Stimulated activated naive B cell treated with anti-CD40 and anti-IgM and Interleukin-4, amounts not matched to agents 10 μg/mL and 1 μg/mL and 100 μg/mL, for 72 hours (primary cell): Measurements from ENCODE around the gene TUBB3.
A peak's percentile ranks its signal among the peaks of the same experiment; 100 is the strongest.
"Not testable (repeated sequence)": the region's sequence is repeated elsewhere in the genome, so short reads cannot be mapped to it uniquely, and the experiment has no call there.

Source experiments
- ATAC-seq, 2 donors: fragments of 150-1000 bp; cut with Tn5 transposase; replicated peaks; 2 replicates each; pipeline ENCODE4 v1.10.0; 2021; ENCODE audit warnings: moderate library complexity in 1 of 2
- DNase-seq: peaks from one replicate; pipeline ENCODE4 v3.0.0; 2021
- H3K27ac Mint-ChIP-seq: one replicate; pipeline ENCODE4 v1.8.0; 2022; ENCODE audit warnings: mild to moderate bottlenecking, mixed read lengths
- H3K27me3 Mint-ChIP-seq, 2 donors: one replicate each; pipeline ENCODE4 v1.8.0; 2022; ENCODE audit warnings: mixed read lengths in 2 of 2
- H3K36me3 Mint-ChIP-seq, 2 donors: one replicate each; pipeline ENCODE4 v1.8.0; 2022; ENCODE audit warnings: mixed read lengths in 2 of 2, mild to moderate bottlenecking in 1 of 2
- H3K4me1 Mint-ChIP-seq, 2 donors: one replicate each; pipeline ENCODE4 v1.8.0; 2022; ENCODE audit warnings: mixed read lengths in 2 of 2, mild to moderate bottlenecking in 1 of 2
- H3K4me3 Mint-ChIP-seq, 2 donors: one replicate each; pipeline ENCODE4 v1.8.0; 2022; ENCODE audit warnings: mild to moderate bottlenecking in 2 of 2, mixed read lengths in 2 of 2, moderate library complexity in 1 of 2
- H3K9me3 Mint-ChIP-seq, 2 donors: one replicate each; pipeline ENCODE4 v1.8.0; 2022; ENCODE audit warnings: mixed read lengths in 2 of 2, mild to moderate bottlenecking in 1 of 2

The TUBB3 gene

DNA sequence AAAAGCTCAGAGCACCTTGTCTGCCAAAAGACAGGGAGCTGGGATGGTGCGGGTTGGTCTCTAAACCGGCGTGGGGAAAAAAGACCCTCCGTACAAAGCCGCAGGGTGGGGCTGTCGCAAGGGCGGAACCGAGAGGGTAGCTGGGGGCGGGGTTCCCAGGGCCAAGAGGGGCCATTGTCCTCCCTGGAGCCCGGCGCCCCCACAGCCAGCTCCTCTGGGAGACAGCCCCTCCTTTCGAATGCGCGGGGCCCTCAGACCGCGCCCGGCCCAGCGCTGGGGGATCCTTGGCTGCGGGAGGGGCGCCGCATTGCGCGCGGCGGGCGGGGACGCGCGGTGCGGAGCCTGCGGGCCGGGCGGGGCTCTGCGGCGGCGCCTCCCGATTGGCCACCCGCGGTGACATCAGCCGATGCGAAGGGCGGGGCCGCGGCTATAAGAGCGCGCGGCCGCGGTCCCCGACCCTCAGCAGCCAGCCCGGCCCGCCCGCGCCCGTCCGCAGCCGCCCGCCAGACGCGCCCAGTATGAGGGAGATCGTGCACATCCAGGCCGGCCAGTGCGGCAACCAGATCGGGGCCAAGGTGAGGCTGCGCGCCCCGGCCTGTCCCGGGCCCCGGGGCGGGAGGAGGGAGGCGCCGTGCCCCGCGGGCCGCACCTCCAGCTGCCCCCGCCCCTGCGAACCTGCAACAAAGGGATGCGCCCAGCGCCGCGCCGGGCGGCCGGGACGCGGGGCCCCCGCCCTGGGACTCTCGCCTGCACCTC, at the start of gene TUBB3:
TUBB3 (plus strand) TSS at position 459 of the 756 bp plus-strand sequence; CDS start at position 519, 60 bp downstream.
- Mint-ChIP-seq H3K27me3 (peaks cover 50 to 72% of the 10 kb centered on the region in 2 donors), H3K4me3 (peak within 1 kb of the TSS; percentile 70 to 79), H3K9me3 (no peaks in the 10 kb centered on the region), H3K4me1 (peaks cover 19 to 65% of the 10 kb centered on the region in 2 donors), H3K36me3 (peaks cover 0 to 3% of the 10 kb centered on the region in 2 donors), H3K27ac (no peak within 1 kb of the TSS)
- no peak for DNase-seq
- peak; percentile 20 to 44 for ATAC-seq

DNA sequence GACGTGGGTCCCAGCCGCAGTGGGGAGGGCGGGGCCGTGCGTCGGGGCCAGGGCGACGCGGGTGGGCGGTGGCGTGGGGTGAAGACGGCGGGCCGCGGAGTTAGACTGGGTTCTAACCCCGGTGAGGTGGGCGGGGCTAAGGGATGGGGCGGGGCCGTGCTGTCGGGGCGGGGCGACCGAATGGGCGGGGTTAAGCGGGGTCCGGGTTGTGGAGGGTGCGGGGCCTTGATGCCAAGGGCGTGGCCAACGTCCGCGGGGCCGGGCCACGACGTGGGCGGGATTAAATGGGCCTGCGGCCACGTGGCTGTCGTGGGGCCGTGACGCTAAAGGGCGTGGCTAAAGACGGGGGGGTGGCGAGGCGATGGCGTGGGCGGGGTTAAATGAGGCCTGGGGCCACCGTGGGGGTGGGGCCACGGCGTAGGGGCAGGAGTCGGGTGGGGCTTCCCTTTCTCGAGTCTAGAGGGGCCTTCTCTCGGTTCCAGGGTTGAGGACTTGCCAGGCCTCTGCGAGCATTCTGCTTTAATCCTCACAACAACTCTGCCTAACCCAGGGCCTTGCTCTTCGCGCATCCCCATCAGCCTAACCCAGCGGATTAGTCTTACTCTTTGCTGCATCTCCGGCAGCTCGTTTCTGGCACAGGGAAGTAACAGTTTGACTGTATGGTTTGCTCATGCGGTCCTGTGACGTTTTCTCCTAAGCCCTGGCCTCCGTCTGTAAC, 49.0 kb upstream of the TUBB3 start:
- H3K27me3 Mint-ChIP-seq = no peaks in the 10 kb centered on the region
- ATAC-seq (peak; percentile 77 to 79), DNase-seq (peak; percentile 96)
- peak overlapping the region; percentile 99 for H3K27ac Mint-ChIP-seq
- no peaks in the 10 kb centered on the region for H3K9me3 Mint-ChIP-seq
- H3K4me1 Mint-ChIP-seq = peaks cover 8 to 25% of the 10 kb centered on the region in 2 donors
- peaks cover 19 to 21% of the 10 kb centered on the region in 2 donors for H3K36me3 Mint-ChIP-seq
- peak overlapping the region; percentile 90 to 97 for H3K4me3 Mint-ChIP-seq

DNA sequence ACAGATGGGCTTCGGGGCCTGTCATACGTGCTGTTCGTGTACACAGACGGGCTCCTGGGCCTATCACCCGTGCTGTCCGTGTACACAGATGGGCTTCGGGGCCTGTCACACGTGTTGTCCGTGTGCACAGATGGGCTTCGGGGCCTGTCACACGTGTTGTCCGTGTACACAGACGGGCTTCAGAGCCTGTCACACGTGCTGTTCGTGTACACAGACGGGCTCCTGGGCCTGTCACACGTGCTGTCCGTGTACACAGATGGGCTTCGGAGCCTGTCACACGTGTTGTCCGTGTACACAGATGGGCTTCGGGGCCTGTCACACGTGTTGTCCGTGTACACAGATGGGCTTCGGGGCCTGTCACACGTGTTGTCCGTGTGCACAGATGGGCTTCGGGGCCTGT, 44.0 kb upstream of the TUBB3 start:
- H3K27ac Mint-ChIP-seq, H3K27me3 Mint-ChIP-seq, ATAC-seq, DNase-seq, H3K9me3 Mint-ChIP-seq, H3K4me3 Mint-ChIP-seq: not testable (repeated sequence)
- peaks cover 13 to 22% of the 10 kb centered on the region in 2 donors for H3K4me1 Mint-ChIP-seq
- peaks cover 32 to 36% of the 10 kb centered on the region in 2 donors for H3K36me3 Mint-ChIP-seq

DNA sequence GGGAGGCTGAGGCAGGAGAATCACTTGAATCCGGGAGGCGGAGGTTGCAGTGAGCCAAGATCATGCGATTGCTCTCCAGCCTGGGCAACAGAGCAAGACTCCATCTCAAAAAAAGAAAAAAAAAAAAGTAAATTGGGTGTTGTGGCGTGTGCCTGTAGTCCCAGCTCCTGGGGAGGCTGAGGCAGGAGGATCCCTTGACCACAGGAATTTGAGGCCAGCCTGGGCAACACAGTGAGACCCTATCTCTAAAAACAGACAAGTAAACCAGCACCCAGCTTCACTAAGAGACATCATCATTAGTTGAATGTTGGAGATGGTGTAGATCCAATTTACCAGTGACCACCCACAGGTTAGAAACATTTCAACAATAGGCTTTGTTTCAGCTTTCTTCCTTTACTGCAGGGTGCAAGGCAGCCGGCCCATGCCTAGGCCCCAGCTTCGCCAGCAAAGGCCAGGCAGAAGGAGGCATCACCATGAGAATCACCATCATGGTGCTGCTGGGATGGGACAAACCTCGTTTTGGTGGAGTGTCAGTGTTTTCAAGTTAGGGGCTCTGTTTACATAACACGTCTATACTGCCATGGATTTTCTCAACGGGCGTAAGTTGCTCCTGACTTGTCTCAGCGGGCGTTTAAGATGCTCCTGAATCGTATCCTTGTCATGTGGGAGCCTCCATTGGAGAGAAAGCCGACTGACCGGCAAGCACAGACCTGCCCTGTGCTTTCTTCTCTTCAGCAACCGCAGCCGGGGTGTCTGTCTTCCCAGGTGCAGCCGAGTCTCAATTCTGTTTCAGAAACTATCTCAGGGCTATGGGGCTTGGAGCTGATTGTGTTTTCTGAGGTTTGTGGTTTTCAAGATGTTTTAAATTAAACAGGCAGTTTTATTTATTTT, 42.4 kb upstream of the TUBB3 start:
- peaks cover 12% of the 10 kb centered on the region in 2 donors for H3K4me1 Mint-ChIP-seq
- no peaks in the 10 kb centered on the region for H3K9me3 Mint-ChIP-seq
- H3K36me3 Mint-ChIP-seq = peaks cover 34 to 40% of the 10 kb centered on the region in 2 donors
- no peak overlapping the region for H3K4me3 Mint-ChIP-seq
- no peaks in the 10 kb centered on the region for H3K27me3 Mint-ChIP-seq
- no peak overlapping the region for H3K27ac Mint-ChIP-seq
- ATAC-seq (no peak), DNase-seq (no peak)

DNA sequence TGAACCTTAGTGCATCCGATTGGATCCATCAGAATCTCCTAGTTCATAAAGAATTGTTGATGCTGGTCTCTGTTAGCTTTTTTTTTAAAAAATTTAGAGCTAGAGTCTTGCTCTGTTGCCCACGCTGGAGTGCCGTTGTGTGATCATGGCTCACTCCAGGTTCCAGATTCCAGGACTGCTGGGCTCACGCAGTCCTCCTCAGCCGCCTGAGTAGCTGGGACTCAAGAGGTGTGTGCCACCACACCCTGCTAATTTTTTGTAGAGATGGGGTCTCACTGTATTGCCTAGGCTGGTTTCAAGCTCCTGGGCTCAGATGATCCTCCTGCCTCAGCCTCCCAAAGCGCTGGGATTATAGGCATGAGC, 41.8 kb upstream of the TUBB3 start:
- no peak overlapping the region for H3K4me3 Mint-ChIP-seq
- no peaks in the 10 kb centered on the region for H3K27me3 Mint-ChIP-seq
- H3K4me1 Mint-ChIP-seq = peaks cover 12% of the 10 kb centered on the region in 2 donors

DNA sequence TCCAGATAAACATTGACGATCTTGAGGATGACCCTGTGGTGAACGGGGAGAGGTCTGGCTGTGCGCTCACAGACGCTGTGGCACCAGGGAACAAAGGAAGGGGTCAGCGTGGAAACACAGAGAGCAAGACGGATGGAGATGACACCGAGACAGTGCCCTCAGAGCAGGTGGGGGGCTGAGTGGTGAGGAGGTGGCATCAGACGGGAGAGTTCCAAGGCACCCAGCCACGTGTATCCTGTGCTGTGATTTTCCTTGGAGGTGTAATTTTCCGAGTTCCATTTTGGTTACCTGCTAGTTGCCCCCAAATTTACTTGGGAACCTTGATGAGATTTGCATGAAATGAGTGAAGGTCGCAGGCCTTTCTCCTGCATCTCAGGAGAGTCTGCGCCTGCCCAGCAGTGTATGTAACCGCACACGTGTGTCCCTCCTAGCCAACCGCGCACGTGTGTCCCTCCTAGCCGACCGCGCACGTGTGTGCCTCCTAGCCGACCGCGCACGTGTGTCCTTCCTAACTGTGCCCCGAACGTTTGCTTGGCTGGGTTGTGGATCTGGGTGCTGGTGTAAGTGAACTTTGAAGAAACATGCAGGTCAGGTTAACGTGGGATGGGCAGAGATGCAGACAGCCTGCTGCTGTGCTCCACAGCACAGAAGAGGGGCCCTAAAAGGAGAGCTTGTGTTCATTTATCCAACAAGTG, 39.6 kb upstream of the TUBB3 start:
- no peaks in the 10 kb centered on the region for H3K9me3 Mint-ChIP-seq
- ATAC-seq = no peak
- peaks cover 39 to 46% of the 10 kb centered on the region in 2 donors for H3K36me3 Mint-ChIP-seq

More for the DNA sequence above, 41.8 kb upstream of the TUBB3 start:
- no peak overlapping the region for H3K27ac Mint-ChIP-seq
- no peak for DNase-seq
- H3K9me3 Mint-ChIP-seq = no peaks in the 10 kb centered on the region
- no peak for ATAC-seq
- peaks cover 38 to 40% of the 10 kb centered on the region in 2 donors for H3K36me3 Mint-ChIP-seq

DNA sequence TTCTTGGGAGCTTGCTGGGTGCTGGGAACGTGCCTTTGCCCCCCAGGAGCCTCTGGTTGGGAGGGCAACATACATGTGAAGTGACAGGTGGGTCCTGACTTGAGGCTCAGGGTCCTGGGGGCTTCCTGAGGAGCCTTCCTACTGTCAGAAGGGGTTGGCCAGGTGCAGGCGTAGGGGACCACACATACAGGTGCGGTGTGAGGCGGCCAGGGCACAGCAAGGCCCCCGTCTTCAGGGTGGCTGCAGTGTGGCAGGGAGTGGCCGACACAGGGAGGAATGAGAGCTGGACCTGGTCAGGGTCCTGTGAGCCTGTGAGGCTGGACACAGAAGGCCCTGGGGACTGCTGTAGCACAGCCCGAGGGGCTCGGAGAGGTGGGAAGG, 39.1 kb upstream of the TUBB3 start:
- H3K9me3 Mint-ChIP-seq = no peaks in the 10 kb centered on the region
- H3K27me3 Mint-ChIP-seq = no peaks in the 10 kb centered on the region
- DNase-seq = no peak
- H3K36me3 Mint-ChIP-seq = peaks cover 38 to 42% of the 10 kb centered on the region in 2 donors
- H3K4me1 Mint-ChIP-seq = peaks cover 6 to 11% of the 10 kb centered on the region in 2 donors
- H3K4me3 Mint-ChIP-seq = no peak overlapping the region
- H3K27ac Mint-ChIP-seq = peak overlapping the region; percentile 79
- no peak for ATAC-seq

More for the DNA sequence above, 39.6 kb upstream of the TUBB3 start:
- Mint-ChIP-seq H3K4me3 (no peak overlapping the region), H3K4me1 (peaks cover 6 to 11% of the 10 kb centered on the region in 2 donors), H3K27ac (peak overlapping the region; percentile 79), H3K27me3 (no peaks in the 10 kb centered on the region)
- no peak for DNase-seq

DNA sequence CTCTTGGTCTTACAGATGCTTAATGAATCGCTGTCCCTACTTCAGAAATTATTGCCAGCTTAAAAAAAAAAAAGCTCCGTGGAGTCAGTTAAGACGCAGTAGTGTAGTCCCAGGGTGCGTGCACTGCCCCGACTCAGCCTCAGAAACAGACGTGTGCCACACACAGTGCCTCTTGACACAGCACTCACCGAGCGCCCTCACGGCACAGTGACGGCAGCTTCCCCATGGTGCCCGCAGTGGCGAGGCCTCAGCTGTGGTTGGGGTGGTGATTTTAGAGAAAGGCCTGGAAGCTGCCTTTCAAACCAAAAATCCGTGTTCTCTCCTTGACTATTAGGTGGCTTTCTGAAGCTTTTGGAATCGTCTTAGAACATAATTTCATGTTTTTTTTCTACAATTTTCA, 35.9 kb upstream of the TUBB3 start:
- H3K4me1 Mint-ChIP-seq = peaks cover 6 to 11% of the 10 kb centered on the region in 2 donors
- ATAC-seq = no peak
- peaks cover 45 to 51% of the 10 kb centered on the region in 2 donors for H3K36me3 Mint-ChIP-seq
- no peak overlapping the region for H3K4me3 Mint-ChIP-seq
- H3K9me3 Mint-ChIP-seq = no peaks in the 10 kb centered on the region
- no peak overlapping the region for H3K27ac Mint-ChIP-seq
- no peak for DNase-seq
- H3K27me3 Mint-ChIP-seq = no peaks in the 10 kb centered on the region

DNA sequence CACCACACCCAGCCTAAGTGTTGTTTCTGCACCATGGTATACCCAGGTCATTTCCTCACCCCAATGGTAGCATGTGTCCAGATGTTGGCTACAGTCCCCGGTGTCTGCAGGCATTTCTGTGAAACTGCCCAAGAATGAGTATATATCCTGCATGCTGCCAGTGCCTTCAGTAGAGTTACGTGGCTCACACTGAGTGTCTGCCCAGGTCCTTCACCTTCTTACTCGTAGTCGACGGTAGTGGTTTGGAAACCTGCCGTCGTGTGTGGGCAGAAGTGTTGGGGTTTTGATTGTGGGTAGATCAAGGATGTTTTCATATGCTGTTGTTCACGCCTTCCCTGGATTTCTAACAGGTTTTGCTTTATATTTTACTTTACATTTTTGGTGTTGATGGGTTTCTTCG, 32.9 kb upstream of the TUBB3 start:
- H3K4me1 Mint-ChIP-seq = peaks cover 0 to 4% of the 10 kb centered on the region in 2 donors
- no peaks in the 10 kb centered on the region for H3K9me3 Mint-ChIP-seq
- H3K27ac Mint-ChIP-seq = no peak overlapping the region
- H3K27me3 Mint-ChIP-seq = no peaks in the 10 kb centered on the region
- peaks cover 41 to 42% of the 10 kb centered on the region in 2 donors for H3K36me3 Mint-ChIP-seq
- no peak overlapping the region for H3K4me3 Mint-ChIP-seq
- DNase-seq = no peak
- ATAC-seq = no peak

DNA sequence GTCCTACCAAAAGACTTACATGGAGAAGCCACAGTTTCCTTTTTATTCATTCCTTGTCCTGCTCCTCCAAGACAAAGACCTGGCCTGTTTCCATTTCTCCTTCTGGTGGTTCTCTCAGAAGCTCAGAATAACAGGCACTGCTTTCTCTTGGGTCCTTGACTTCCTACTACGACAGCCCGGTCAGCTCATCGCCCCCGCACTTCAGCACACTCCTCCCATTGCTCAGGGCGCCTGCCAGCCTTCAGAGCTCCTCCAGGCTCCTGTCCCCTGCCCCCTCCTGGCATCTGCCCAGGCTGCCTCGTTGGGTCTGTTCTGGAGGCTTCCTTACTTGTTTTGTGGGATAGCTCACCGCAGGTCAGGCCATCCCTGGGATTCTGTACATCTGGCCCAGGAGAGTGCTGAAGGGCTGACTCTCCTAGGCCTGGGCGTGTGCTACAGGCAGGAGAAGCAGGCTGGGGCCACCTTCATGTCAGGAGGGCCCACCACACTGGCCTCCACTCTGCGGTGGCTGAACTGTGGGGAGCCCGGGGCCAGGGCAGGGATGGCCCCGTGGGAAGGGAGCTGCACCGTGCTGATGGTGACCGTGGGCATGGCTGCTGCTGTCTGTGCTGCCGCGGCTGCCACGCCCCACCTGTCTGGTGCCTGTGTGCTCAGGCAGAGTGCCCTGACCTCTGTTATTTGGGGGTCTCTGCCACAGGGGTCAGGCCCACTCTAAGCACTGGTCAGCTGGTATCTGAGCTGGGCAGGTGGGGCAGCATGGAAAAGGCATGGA, 32.1 kb upstream of the TUBB3 start:
- no peak for ATAC-seq
- Mint-ChIP-seq H3K9me3 (no peaks in the 10 kb centered on the region), H3K4me3 (no peak overlapping the region), H3K36me3 (peaks cover 36 to 46% of the 10 kb centered on the region in 2 donors), H3K27me3 (no peaks in the 10 kb centered on the region), H3K4me1 (peaks cover 0 to 2% of the 10 kb centered on the region in 2 donors), H3K27ac (no peak overlapping the region)
- no peak for DNase-seq

DNA sequence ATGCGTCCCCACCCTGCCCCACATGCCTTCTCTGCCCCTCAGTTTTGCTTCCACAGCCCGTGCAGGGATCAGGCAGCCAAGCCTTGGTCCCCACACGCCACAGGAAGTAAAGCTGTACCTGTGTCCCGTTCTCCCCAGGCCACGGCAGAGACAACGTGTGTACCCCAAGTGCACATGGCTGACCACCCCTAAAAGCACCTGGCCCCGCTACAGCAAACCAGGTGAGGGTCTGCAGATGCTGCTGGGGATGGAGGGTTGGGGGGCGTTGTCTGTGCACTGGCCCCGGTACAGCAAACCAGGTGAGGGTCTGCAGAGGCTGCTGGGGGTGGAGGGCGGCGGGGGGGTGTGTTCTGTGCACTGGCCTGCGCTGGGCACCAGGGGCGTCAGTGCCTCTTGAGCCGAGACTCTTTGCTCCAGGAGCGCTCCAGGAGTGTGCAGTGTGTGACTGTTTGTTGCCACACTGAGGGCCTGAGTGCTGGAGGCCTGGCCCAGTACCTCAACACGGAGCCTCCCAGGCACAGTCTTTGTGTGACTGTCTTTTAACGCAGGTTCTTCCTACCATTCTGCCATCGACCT, 31.0 kb upstream of the TUBB3 start:
- no peaks in the 10 kb centered on the region for H3K27me3 Mint-ChIP-seq
- no peak overlapping the region for H3K4me3 Mint-ChIP-seq
- no peak overlapping the region for H3K27ac Mint-ChIP-seq
- no peak for ATAC-seq
- peaks cover 0 to 2% of the 10 kb centered on the region in 2 donors for H3K4me1 Mint-ChIP-seq
- peaks cover 38 to 44% of the 10 kb centered on the region in 2 donors for H3K36me3 Mint-ChIP-seq
- no peaks in the 10 kb centered on the region for H3K9me3 Mint-ChIP-seq
- no peak for DNase-seq

DNA sequence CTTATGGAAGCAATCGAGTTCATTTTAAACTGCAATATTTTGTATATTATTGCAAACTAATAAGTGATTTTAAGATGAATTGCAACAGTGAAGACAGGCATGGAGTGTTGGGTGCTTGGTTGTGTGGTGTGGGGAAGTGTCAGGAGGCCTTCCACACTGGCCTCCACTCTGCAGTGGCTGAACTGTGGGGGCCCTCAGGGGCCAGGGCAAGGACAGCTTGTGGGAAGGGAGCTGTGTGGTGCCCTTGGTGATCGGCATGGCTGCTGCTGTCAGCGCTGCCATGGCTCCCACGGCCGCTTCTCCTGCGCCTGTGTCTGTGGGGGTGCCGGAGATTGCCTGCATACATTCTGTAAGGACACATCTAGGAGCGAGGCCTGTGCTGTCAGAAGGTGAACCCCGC, 30.5 kb upstream of the TUBB3 start:
- no peak overlapping the region for H3K27ac Mint-ChIP-seq
- H3K27me3 Mint-ChIP-seq = no peaks in the 10 kb centered on the region
- peaks cover 0 to 2% of the 10 kb centered on the region in 2 donors for H3K4me1 Mint-ChIP-seq

More for the DNA sequence above, 30.5 kb upstream of the TUBB3 start:
- DNase-seq = no peak
- Mint-ChIP-seq H3K36me3 (peaks cover 35 to 44% of the 10 kb centered on the region in 2 donors), H3K9me3 (no peaks in the 10 kb centered on the region), H3K4me3 (no peak overlapping the region)
- no peak for ATAC-seq
